Dendritic cell treated with granulocyte-macrophage colony-stimulating factor and Interleukin-4, amounts not matched to agents 40 ng/mL and 50 ng/mL, for 4 days (primary cell): Measurements from ENCODE around the gene CD163L1.

Source experiments
- H3K27ac Mint-ChIP-seq: one replicate; pipeline ENCODE4 v1.8.0; 2022; ENCODE audit warnings: mild to moderate bottlenecking, mixed read lengths
- H3K27me3 Mint-ChIP-seq: one replicate; pipeline ENCODE4 v1.8.0; 2022; ENCODE audit warnings: mild to moderate bottlenecking, mixed read lengths
- H3K36me3 Mint-ChIP-seq: one replicate; pipeline ENCODE4 v1.8.0; 2022; ENCODE audit warnings: low read depth, mixed read lengths
- H3K4me1 Mint-ChIP-seq: one replicate; pipeline ENCODE4 v1.8.0; 2022; ENCODE audit warnings: low read depth, mixed read lengths
- H3K4me3 Mint-ChIP-seq: one replicate; pipeline ENCODE4 v1.8.0; 2022; ENCODE audit warnings: mild to moderate bottlenecking, moderate library complexity, mixed read lengths
- H3K9me3 Mint-ChIP-seq: one replicate; pipeline ENCODE4 v1.8.0; 2022; ENCODE audit warnings: mixed read lengths
- intact Hi-C: fragments of 100-400 bp; cut with micrococcal nuclease; formaldehyde crosslinking; loops from one replicate; pipeline ENCODE4 v1.15.0; 2022

Gene CD163L1

GRCh38 chr12:7444076-7444475, at the start of gene CD163L1:
Gene CD163L1, minus strand, starts transcription at chr12:7444153. Its CDS starts 26 bp downstream, at chr12:7444127.
- intact Hi-C loops = loop anchor here (10.0 kb wide), 1 partner anchor 61 kb away; the partner anchor contains the start of gene CD163
- peaks cover 61% of the 10 kb centered on the region for H3K4me1 Mint-ChIP-seq
- H3K36me3 Mint-ChIP-seq = peaks cover 28% of the 10 kb centered on the region
- H3K9me3 Mint-ChIP-seq = peaks cover 8% of the 10 kb centered on the region
- peaks cover 25% of the 10 kb centered on the region for H3K27me3 Mint-ChIP-seq
- peak within 1 kb of the TSS; percentile 82 for H3K27ac Mint-ChIP-seq
- H3K4me3 Mint-ChIP-seq = peak within 1 kb of the TSS; percentile 69

DNA sequence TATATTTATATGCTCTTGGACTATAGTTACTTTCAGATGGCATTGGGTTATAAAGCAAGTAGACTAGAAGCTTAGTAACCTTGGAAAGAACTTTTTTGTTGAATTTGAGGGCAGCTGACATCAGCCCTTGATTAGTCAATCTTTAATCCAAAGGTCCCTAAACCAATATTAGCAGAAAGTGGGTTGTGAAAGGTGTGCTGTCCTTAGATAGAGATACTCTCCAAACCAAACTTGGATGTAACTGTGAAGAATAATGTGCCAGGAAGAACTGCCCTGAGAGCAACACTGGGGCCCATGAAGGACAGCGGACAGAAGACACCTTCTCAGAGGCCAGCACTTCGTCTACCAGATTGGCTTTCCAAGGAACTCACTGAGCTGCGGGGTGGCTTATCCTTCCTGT, 49.1 kb upstream of the CD163L1 start:
- H3K4me1 Mint-ChIP-seq = peaks cover 34% of the 10 kb centered on the region
- H3K27me3 Mint-ChIP-seq = no peaks in the 10 kb centered on the region
- intact Hi-C loops = no loop called here
- no peak overlapping the region for H3K27ac Mint-ChIP-seq
- H3K36me3 Mint-ChIP-seq = peaks cover 61% of the 10 kb centered on the region
- H3K4me3 Mint-ChIP-seq = no peak overlapping the region
- H3K9me3 Mint-ChIP-seq = no peaks in the 10 kb centered on the region

DNA sequence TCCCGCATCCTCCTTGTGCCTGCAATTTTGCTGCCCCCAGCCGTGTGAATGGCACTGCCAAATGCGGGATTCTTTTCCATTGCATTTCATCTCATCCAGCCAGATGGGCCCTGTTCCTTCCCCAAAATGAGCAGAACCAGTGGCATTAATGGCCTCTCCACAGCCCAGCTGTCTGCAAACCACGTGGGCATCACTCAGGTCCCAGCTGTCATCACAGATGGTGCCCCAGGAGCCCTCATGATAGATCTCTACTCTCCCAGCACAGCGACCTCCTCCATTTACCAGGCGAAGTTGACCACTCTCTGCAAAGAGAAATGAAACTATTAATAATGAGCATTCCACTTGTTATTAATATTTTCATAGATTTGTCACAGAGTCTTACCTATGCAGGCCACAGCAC, 42.6 kb upstream of the CD163L1 start:
- Mint-ChIP-seq H3K27ac (peak overlapping the region; percentile 42), H3K36me3 (peaks cover 61% of the 10 kb centered on the region), H3K4me1 (peaks cover 34% of the 10 kb centered on the region), H3K27me3 (no peaks in the 10 kb centered on the region), H3K4me3 (no peak overlapping the region), H3K9me3 (no peaks in the 10 kb centered on the region)
- intact Hi-C loops = no loop called here

GRCh38 chr12:7485095-7485494, 41.1 kb upstream of the CD163L1 start:
- intact Hi-C loops = no loop called here
- peaks cover 38% of the 10 kb centered on the region for H3K4me1 Mint-ChIP-seq
- H3K4me3 Mint-ChIP-seq = no peak overlapping the region
- H3K36me3 Mint-ChIP-seq = peaks cover 76% of the 10 kb centered on the region
- H3K27me3 Mint-ChIP-seq = no peaks in the 10 kb centered on the region
- H3K27ac Mint-ChIP-seq = no peak overlapping the region
- H3K9me3 Mint-ChIP-seq = no peaks in the 10 kb centered on the region

DNA sequence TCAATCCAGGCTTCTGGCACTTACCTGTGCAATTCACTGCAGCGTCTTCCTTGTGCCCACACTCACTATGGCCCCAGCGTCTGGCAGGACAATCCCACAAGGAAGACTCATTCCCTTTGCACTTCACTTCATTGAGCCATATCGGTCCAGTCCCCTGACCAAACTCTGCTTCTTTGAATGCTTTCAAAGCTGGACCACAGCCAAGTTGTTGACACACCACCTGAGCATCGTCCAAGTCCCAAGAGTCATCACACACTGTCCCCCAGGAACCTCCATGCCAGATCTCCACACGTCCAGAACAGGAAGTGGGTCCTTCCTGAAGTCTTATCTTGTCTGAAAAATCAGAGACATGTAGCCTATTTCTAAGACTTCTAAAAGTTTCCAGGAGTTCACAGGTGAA, 39.4 kb upstream of the CD163L1 start:
- Mint-ChIP-seq H3K36me3 (peaks cover 83% of the 10 kb centered on the region), H3K27ac (no peak overlapping the region), H3K9me3 (no peaks in the 10 kb centered on the region), H3K4me3 (no peak overlapping the region), H3K27me3 (no peaks in the 10 kb centered on the region), H3K4me1 (peaks cover 43% of the 10 kb centered on the region)
- intact Hi-C loops = no loop called here

GRCh38 chr12:7479771-7480170, 35.8 kb upstream of the CD163L1 start:
- intact Hi-C loops = no loop called here
- H3K9me3 Mint-ChIP-seq = peaks cover 4% of the 10 kb centered on the region
- H3K4me1 Mint-ChIP-seq = peaks cover 14% of the 10 kb centered on the region
- H3K27me3 Mint-ChIP-seq = no peaks in the 10 kb centered on the region
- H3K36me3 Mint-ChIP-seq = peaks cover 78% of the 10 kb centered on the region
- no peak overlapping the region for H3K27ac Mint-ChIP-seq
- H3K4me3 Mint-ChIP-seq = no peak overlapping the region

GRCh38 chr12:7472060-7472459, 28.1 kb upstream of the CD163L1 start:
- Mint-ChIP-seq H3K9me3 (peaks cover 25% of the 10 kb centered on the region), H3K36me3 (peaks cover 85% of the 10 kb centered on the region), H3K27ac (no peak overlapping the region), H3K27me3 (no peaks in the 10 kb centered on the region), H3K4me3 (no peak overlapping the region), H3K4me1 (no peaks in the 10 kb centered on the region)
- intact Hi-C loops = no loop called here

- peaks cover 14% of the 10 kb centered on the region for H3K4me1 Mint-ChIP-seq
- intact Hi-C loops = loop anchor here (1.0 to 2.0 kb wide), 3 partner anchors 86 to 241 kb away; no protein-coding TSS in a partner anchor
- H3K36me3 Mint-ChIP-seq = peaks cover 8% of the 10 kb centered on the region
- no peak overlapping the region for H3K4me3 Mint-ChIP-seq
- peaks cover 2% of the 10 kb centered on the region for H3K27me3 Mint-ChIP-seq
- peaks cover 15% of the 10 kb centered on the region for H3K9me3 Mint-ChIP-seq
- H3K27ac Mint-ChIP-seq = no peak overlapping the region
These were observed 16.7 kb upstream of the CD163L1 start for GRCh38 chr12:7460375-7461259.

- Mint-ChIP-seq H3K4me1 (peaks cover 14% of the 10 kb centered on the region), H3K36me3 (peaks cover 7% of the 10 kb centered on the region), H3K27ac (no peak overlapping the region), H3K9me3 (peaks cover 13% of the 10 kb centered on the region), H3K4me3 (no peak overlapping the region), H3K27me3 (peaks cover 2% of the 10 kb centered on the region)
- intact Hi-C loops = loop anchor here (1.0 to 2.0 kb wide), 3 partner anchors 86 to 241 kb away; no protein-coding TSS in a partner anchor
These were observed 16.0 kb upstream of the CD163L1 start for GRCh38 chr12:7459973-7460372.

GRCh38 chr12:7451756-7452155, 7.8 kb upstream of the CD163L1 start:
- Mint-ChIP-seq H3K27me3 (no peaks in the 10 kb centered on the region), H3K4me1 (peaks cover 12% of the 10 kb centered on the region), H3K36me3 (no peaks in the 10 kb centered on the region), H3K9me3 (peaks cover 8% of the 10 kb centered on the region), H3K27ac (no peak overlapping the region), H3K4me3 (no peak overlapping the region)
- intact Hi-C loops = no loop called here

DNA sequence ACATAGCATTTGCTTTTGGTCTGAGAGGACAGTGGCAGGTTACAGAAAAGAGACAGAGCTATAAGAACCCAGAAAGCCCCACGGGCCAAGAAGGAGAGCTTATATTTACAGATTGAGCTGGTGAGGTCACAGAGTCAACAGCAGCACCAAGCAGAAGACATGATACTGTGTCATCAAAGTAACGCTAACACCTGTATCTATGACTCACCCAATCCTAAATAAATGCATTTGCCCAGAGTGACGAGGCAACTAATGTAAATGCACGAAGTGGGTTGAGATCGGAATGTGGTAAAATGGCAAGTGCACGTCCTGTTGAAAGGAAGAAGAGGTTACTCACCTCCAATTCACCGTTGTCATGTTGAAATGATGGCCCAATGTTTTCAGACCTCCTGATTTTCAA, 6.7 kb upstream of the CD163L1 start:
- no peaks in the 10 kb centered on the region for H3K27me3 Mint-ChIP-seq
- intact Hi-C loops = no loop called here
- no peak overlapping the region for H3K27ac Mint-ChIP-seq
- H3K36me3 Mint-ChIP-seq = no peaks in the 10 kb centered on the region
- H3K4me3 Mint-ChIP-seq = no peak overlapping the region
- H3K4me1 Mint-ChIP-seq = peaks cover 22% of the 10 kb centered on the region
- peaks cover 8% of the 10 kb centered on the region for H3K9me3 Mint-ChIP-seq

DNA sequence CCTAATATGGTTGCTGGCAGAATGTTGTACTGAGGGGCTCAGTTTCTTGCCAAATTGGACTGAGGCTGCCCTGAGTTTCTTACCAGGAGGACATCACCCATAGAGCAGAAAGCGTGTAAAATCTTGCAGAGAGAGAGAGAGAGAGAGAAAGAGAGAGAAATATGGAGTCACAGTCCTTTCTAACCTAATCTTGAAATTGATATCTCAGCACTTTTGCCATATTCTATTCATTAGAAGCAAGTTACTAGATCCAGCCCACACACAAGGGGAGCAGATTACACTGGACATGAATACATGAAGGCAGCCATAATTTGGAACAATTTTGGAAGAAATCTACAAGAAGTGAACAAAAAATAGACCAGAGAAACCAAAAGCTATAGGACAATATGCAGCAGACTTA, 4.1 kb upstream of the CD163L1 start:
- intact Hi-C loops = loop anchor here (10.0 kb wide), 1 partner anchor 57 kb away; the partner anchor contains the start of gene CD163
- H3K4me1 Mint-ChIP-seq = peaks cover 40% of the 10 kb centered on the region

DNA sequence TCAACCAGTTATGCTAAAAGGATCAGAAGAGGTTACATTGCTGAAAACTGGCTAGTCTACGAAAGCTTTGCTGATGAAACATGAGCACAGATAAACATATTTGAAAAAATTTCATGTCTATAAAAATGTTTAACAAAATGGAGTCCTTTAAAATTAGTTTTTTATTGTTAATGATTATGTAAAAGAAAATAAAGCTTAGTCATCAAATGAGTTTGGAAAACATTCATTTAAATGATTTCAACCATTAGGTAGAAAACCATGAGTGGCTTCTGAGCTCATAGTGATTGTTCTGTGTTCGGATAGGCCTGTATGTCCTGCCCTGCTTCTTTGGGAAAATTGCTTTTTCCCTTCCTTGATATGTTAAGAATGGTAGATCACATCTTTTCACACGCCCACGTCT, 584 bp upstream of the CD163L1 start:
- peaks cover 56% of the 10 kb centered on the region for H3K4me1 Mint-ChIP-seq
- H3K9me3 Mint-ChIP-seq = peaks cover 6% of the 10 kb centered on the region
- intact Hi-C loops = loop anchor here (10.0 kb wide), 1 partner anchor 60 kb away; the partner anchor contains the start of gene CD163
- peaks cover 20% of the 10 kb centered on the region for H3K27me3 Mint-ChIP-seq
- peak overlapping the region; percentile 55 for H3K27ac Mint-ChIP-seq
- H3K36me3 Mint-ChIP-seq = peaks cover 26% of the 10 kb centered on the region
- no peak overlapping the region for H3K4me3 Mint-ChIP-seq

More for the DNA sequence above, 4.1 kb upstream of the CD163L1 start:
- Mint-ChIP-seq H3K36me3 (no peaks in the 10 kb centered on the region), H3K9me3 (no peaks in the 10 kb centered on the region), H3K4me3 (no peak overlapping the region), H3K27ac (no peak overlapping the region), H3K27me3 (no peaks in the 10 kb centered on the region)

GRCh38 chr12:7441216-7441615, 2.7 kb downstream of the CD163L1 start:
- H3K27ac Mint-ChIP-seq = no peak overlapping the region
- peaks cover 28% of the 10 kb centered on the region for H3K36me3 Mint-ChIP-seq
- peaks cover 50% of the 10 kb centered on the region for H3K4me1 Mint-ChIP-seq
- peaks cover 30% of the 10 kb centered on the region for H3K27me3 Mint-ChIP-seq
- intact Hi-C loops = loop anchor here (10.0 kb wide), 1 partner anchor 64 kb away; the partner anchor contains the start of gene CD163
- peaks cover 8% of the 10 kb centered on the region for H3K9me3 Mint-ChIP-seq
- peak overlapping the region; percentile 28 for H3K4me3 Mint-ChIP-seq
